Left lung (tissue), 10 donors: ENCODE measurements around the gene RERE. TPM values are rescaled to one million over a fixed set of nuclear protein-coding genes. Genes with fewer than 3 reads are reported as not detected.
A peak's percentile ranks its signal among the peaks of the same experiment; 100 is the strongest.

Source experiments
- ATAC-seq: fragments of 200-7000 bp; cut with Tn5 transposase; one replicate; pipeline ENCODE4 v1.9.1; 2020; ENCODE audit warnings: moderate library complexity
- DNase-seq, 4 donors: peaks; one replicate each; pipeline ENCODE4 v3.0.0-alpha.2; 2013 to 2020
- H3K27ac ChIP-seq, 2 donors: fragments of 200-600 bp; sonication (generic) in 1 of 2; one replicate each; pipeline versions ENCODE4 v1.5.0 to v1.8.0; 2020 to 2021
- H3K27me3 ChIP-seq, 2 donors: fragments of 200-600 bp; sonication (generic) in 1 of 2; one replicate each; pipeline versions ENCODE4 v1.5.0 to v1.8.0; 2020 to 2021
- H3K36me3 ChIP-seq, 2 donors: fragments of 200-600 bp; sonication (generic) in 1 of 2; one replicate each; pipeline versions ENCODE4 v1.5.0 to v1.8.0; 2020 to 2021
- H3K4me1 ChIP-seq, 2 donors: fragments of 200-600 bp; one replicate each; pipeline ENCODE4 v1.8.0; 2021
- H3K4me3 ChIP-seq, 2 donors: fragments of 200-600 bp; sonication (generic) in 1 of 2; one replicate each; pipeline versions ENCODE4 v1.5.0 to v1.8.0; 2020 to 2021; ENCODE audit warnings: mild to moderate bottlenecking in 1 of 2
- H3K9me3 ChIP-seq, 2 donors: fragments of 200-600 bp; sonication (generic) in 1 of 2; one replicate each; pipeline versions ENCODE4 v1.5.0 to v1.8.0; 2020 to 2021
- CTCF ChIP-seq, 2 donors: fragments of 200-600 bp; sonication (generic) in 1 of 2; IDR thresholded peaks; one replicate each; pipeline versions ENCODE4 v1.5.0 to v1.8.0; 2021; ENCODE audit warnings: antibody characterized with exemption in 2 of 2
- intact Hi-C, 2 donors: fragments of 100-400 bp; cut with DNase I; formaldehyde crosslinking; loops; one replicate each; pipeline versions ENCODE4 v1.11.2 to v1.14.2; 2022
- polyA plus RNA-seq, 6 donors: library from polyadenylated mRNA; unstranded; fragments of 120-200 nt; gene quantifications; one replicate each; pipeline ENCODE4 v1.2.1, GENCODE V29; 2013; ENCODE audit not compliant: insufficient read length in 6 of 6
- total RNA-seq, 2 donors: library from RNA; stranded (reverse); fragmentation: NEBNext Ultra II Directional; extraction: Animal tissue kit (Norgen Biotek cat#: 25700); gene quantifications; one replicate each; pipeline ENCODE4 v1.2.1, GENCODE V29; 2021
- donor health status: DM: no; HTN: yes; CAD: no.
- donor health status: DM: no; HTN: no; CAD: no.

Gene RERE
- total and polyA plus RNA-seq, 8 donors, result 73.3 to 135 (median 130) TPM

DNA sequence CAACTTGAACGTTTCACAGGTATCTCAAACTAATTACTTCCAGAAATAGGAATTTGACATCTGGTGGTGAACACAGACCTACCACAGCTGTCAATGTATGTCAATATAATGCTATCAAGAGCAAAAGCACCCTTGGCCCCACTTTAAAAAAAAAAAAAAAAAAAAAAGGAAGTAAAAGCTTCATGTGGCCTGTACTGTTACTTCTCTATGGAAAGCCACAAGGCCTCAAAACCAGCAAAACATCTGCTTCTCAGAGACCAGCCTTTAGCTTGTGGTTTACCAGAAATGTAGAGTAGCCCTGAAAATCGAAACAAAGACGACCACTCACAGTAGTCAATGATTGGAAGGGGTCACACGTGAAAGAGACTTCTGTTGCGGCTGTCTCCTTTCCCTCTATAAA, 389.9 kb downstream of the RERE start:
- no peak for TF ChIP-seq CTCF (IDR thresholded peaks at IDR 0.05)
- H3K27ac ChIP-seq, result peak overlapping the region; percentile 39 to 98
- no peaks in the 10 kb centered on the region for H3K9me3 ChIP-seq
- no peak overlapping the region for H3K4me3 ChIP-seq
- intact Hi-C loops, result no loop called here
- no peak for DNase-seq
- H3K4me1 ChIP-seq, result peaks cover 15 to 79% of the 10 kb centered on the region in 2 donors
- no peaks in the 10 kb centered on the region for H3K36me3 ChIP-seq
- no peak for ATAC-seq
- H3K27me3 ChIP-seq, result no peaks in the 10 kb centered on the region

- peak overlapping the region in 1 of 2 donors; percentile 98 for H3K27ac ChIP-seq
- no peak for ATAC-seq
- intact Hi-C loops, result no loop called here
- H3K27me3 ChIP-seq, result no peaks in the 10 kb centered on the region
- no peak overlapping the region for H3K4me3 ChIP-seq
- no peak for DNase-seq
- H3K36me3 ChIP-seq, result no peaks in the 10 kb centered on the region
- TF ChIP-seq CTCF (IDR thresholded peaks at IDR 0.05), result no peak
- H3K9me3 ChIP-seq, result no peaks in the 10 kb centered on the region
- peaks cover 17 to 82% of the 10 kb centered on the region in 2 donors for H3K4me1 ChIP-seq
Observed at GRCh38 chr1:8426996-8427395, 390.4 kb downstream of the RERE start.

DNA sequence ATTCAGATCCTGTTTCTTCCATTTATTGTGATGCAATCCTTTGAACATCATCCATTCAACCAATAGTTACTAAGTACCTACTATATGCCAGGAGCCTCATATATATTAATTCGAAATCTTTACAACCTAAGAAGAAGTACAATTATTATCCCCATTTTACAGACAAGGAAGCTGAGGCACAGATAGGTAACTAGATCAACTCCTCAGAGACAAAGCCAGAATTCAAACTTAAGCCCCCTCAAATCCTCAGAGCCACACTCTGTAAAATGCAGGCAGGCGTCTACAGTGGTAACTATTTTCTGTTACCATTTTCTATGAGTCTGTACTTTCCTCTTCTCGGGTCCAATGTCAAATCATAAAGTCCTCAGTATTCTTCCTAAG, 391.7 kb downstream of the RERE start:
- Histone ChIP-seq H3K4me1 (peaks cover 26 to 85% of the 10 kb centered on the region in 2 donors), H3K27ac (peak overlapping the region in 1 of 2 donors; percentile 98), H3K4me3 (no peak overlapping the region), H3K36me3 (no peaks in the 10 kb centered on the region), H3K9me3 (no peaks in the 10 kb centered on the region), H3K27me3 (no peaks in the 10 kb centered on the region)
- DNase-seq (no peak), ATAC-seq (no peak)
- intact Hi-C loops, result no loop called here
- TF ChIP-seq CTCF (IDR thresholded peaks at IDR 0.05), result no peak

DNA sequence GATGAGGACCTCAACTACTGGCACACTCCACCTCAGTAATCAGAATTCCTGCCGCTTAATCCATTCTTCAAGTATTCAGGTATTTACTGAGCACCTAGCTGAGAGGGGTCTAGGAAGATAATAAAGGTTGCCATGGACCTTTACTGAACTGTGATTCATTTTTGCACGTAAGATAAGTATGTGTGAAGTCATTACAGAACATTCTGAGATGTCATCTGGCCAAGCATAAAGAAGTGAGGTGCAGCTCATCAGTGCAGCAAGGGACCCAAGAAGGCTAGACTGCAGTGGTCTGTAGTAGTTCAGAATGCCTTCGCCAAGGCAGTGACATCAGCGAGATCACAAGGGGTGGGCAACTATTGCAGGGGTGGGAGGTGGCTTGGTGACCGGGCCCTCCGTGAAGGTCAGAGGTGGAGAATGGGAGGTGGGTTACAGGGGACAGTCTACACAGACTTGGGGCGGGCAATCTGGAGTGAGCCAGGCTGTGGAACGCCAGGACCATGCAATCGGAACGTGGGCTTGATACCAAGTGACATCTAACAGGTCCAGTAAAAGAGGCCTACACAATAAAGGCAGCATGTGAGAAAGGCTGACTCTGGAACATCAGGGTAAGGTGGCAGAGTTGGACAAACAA, 392.2 kb downstream of the RERE start:
- intact Hi-C loops, result no loop called here
- H3K4me1 ChIP-seq, result peaks cover 27 to 85% of the 10 kb centered on the region in 2 donors

More for the DNA sequence above, 392.2 kb downstream of the RERE start:
- no peak for TF ChIP-seq CTCF (IDR thresholded peaks at IDR 0.05)
- DNase-seq (no peak), ATAC-seq (no peak)
- no peaks in the 10 kb centered on the region for H3K27me3 ChIP-seq
- peak overlapping the region; percentile 96 to 98 for H3K27ac ChIP-seq
- no peak overlapping the region for H3K4me3 ChIP-seq
- H3K36me3 ChIP-seq, result no peaks in the 10 kb centered on the region
- H3K9me3 ChIP-seq, result no peaks in the 10 kb centered on the region
